Vagina (tissue), 2 donors: ENCODE measurements around the gene TTC13.

Experiments
- POLR2A ChIP-seq, 2 donors: fragments of 450-650 bp; IDR thresholded peaks; one replicate each; pipeline ENCODE4 v1.6.1; 2017; ENCODE audit warnings: antibody characterized with exemption in 2 of 2, mild to moderate bottlenecking in 2 of 2, moderate library complexity in 2 of 2
- TF ChIP-seq, protein P1 (sequence below), 3 experiments: fragments of 450-650 bp in 2 of 3; fragments of 200-600 bp in 1 of 3; sonication (generic) in 1 of 3; IDR thresholded peaks; one replicate each; pipeline ENCODE4 v1.5.1; 2017 to 2019; ENCODE audit warnings: antibody characterized with exemption in 3 of 3, mild to moderate bottlenecking in 2 of 3, moderate library complexity in 2 of 3

DNA sequence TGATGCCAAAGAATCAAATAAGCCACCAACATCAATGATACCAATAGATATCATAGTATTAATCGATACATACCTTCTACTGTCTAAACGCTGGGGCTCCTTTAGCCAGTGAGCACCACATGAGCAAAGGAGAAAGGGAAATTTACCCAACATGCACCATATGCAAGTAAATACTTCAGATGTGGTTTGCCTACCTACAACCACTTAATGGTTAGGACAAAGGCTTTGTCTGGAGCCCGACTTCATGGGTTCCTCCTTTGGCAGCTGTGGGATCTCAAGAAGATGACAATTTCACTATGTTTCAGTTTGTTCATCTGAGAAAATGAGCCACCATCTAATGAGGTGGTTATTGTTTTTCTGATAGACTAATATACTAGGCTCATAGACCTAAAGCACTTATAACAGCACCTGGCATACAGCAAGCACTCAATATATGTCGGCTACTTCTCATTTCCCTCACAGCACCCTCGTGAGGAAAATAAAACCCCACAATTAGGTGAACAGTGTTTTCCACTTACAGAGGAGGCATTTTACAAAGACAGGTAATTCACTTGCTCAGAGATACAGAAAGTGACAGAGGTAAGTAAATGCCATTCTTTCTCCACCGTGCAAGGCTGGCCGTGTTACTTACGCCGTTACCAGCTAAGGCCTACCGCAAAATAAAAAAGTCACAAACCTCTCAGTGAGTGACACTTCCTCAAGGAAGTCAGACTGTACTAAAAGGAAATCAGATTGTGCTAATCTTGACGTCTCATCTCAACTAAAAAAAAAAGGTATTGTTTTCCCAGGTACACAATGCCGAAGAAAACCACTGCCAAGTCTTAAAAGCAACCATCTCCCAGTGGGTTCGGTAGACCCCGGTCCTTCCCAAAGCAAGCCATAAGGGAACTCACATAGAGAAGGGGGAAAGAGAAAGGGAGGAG, 1.6 kb downstream of the TTC13 start:
- TF ChIP-seq, protein P1, sequence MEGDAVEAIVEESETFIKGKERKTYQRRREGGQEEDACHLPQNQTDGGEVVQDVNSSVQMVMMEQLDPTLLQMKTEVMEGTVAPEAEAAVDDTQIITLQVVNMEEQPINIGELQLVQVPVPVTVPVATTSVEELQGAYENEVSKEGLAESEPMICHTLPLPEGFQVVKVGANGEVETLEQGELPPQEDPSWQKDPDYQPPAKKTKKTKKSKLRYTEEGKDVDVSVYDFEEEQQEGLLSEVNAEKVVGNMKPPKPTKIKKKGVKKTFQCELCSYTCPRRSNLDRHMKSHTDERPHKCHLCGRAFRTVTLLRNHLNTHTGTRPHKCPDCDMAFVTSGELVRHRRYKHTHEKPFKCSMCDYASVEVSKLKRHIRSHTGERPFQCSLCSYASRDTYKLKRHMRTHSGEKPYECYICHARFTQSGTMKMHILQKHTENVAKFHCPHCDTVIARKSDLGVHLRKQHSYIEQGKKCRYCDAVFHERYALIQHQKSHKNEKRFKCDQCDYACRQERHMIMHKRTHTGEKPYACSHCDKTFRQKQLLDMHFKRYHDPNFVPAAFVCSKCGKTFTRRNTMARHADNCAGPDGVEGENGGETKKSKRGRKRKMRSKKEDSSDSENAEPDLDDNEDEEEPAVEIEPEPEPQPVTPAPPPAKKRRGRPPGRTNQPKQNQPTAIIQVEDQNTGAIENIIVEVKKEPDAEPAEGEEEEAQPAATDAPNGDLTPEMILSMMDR (IDR thresholded peaks at IDR 0.05) = no peak
- TF ChIP-seq POLR2A (IDR thresholded peaks at IDR 0.05) = no peak
